ENCODE measurements around the gene RHCG.

DNA sequence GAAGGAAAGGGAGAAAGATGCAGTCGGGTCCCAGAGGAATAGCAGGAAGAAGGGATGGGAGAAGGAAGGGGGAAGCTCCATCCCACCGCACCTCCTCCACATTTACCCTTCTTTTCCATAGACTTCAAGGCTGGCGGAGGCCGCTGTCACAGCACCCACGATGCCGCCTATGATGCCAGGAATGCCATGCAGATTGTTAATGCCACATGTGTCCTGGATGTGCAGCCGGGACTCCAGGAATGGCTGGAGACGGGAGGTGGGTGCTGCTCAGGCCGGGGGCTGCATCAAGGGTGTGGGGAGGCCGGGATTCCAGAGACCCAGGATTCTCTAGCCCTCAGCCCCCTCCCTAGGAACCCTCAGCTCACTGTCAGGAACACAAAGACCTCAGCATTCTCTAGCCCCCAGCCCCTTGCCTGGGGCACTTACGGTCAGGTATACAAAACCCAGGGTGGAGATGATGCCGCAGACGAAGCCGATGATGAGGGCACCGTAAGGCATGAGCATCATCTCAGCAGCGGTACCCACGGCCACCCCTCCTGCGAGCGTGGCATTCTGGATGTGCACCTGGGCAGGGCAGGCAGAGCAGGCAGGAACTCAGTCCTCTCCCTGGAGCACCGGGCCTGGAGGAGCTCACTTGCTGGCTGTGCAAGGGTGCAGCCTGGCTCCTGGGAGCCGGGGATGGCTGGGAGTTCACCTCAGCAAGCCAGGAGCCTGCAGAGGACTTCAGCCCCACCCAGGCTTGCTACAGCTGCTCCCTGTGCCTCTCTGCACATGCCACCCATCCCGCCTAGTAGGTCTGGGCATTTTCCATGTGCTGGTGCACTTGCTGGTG is 18.8 kb downstream of the RHCG start:
- TF ChIP-seq, protein P1, sequence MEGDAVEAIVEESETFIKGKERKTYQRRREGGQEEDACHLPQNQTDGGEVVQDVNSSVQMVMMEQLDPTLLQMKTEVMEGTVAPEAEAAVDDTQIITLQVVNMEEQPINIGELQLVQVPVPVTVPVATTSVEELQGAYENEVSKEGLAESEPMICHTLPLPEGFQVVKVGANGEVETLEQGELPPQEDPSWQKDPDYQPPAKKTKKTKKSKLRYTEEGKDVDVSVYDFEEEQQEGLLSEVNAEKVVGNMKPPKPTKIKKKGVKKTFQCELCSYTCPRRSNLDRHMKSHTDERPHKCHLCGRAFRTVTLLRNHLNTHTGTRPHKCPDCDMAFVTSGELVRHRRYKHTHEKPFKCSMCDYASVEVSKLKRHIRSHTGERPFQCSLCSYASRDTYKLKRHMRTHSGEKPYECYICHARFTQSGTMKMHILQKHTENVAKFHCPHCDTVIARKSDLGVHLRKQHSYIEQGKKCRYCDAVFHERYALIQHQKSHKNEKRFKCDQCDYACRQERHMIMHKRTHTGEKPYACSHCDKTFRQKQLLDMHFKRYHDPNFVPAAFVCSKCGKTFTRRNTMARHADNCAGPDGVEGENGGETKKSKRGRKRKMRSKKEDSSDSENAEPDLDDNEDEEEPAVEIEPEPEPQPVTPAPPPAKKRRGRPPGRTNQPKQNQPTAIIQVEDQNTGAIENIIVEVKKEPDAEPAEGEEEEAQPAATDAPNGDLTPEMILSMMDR (IDR thresholded peaks at IDR 0.05), result no peak
- TF ChIP-seq POLR2A (IDR thresholded peaks at IDR 0.05), result no peak

All from body of pancreas (tissue), 4 donors.